ENCODE measurements around the gene THBS2.

Gene THBS2

GRCh38 chr6:169166896-169167580, 86.6 kb downstream of the THBS2 start:
- no peak for DNase-seq
- Histone ChIP-seq H3K9ac (ENCODE audit: low read length) (no peak overlapping the region), H3K79me2 (ENCODE audit: low read length) (no peaks in the 10 kb centered on the region), H3K27ac (ENCODE audit: low read length) (no peak overlapping the region), H2AFZ (ENCODE audit: low read length) (no peak overlapping the region), H4K20me1 (ENCODE audit: insufficient read depth, low read length) (no peaks in the 10 kb centered on the region), H3K4me3 (ENCODE audit: low read length) (no peak overlapping the region), H3K27me3 (replicated peaks; ENCODE audit: insufficient read depth, low read length) (no peaks in the 10 kb centered on the region), H3K36me3 (replicated peaks; ENCODE audit: insufficient read depth, low read length) (no peaks in the 10 kb centered on the region), H3K4me2 (ENCODE audit: low read depth, low read length) (no peak overlapping the region), H3F3A (ENCODE audit: insufficient read depth, low read length) (no peaks in the 10 kb centered on the region), H3K9me2 (replicated peaks; ENCODE audit: insufficient read depth, low read length) (no peaks in the 10 kb centered on the region), H3K9me3 (replicated peaks; ENCODE audit: insufficient read depth, low read length) (no peaks in the 10 kb centered on the region), H3K4me1 (ENCODE audit: low read length) (no peaks in the 10 kb centered on the region)
- TF ChIP-seq CTCF (IDR thresholded peaks at IDR 0.05; ENCODE audit: low read length), result no peak
- TF ChIP-seq EZH2phosphoT487 (IDR thresholded peaks at IDR 0.05; ENCODE audit: low read length), result no peak
- no peak for TF ChIP-seq EZH2 (optimal IDR thresholded peaks at IDR 0.05; ENCODE audit: low read depth, low read length)
